Left renal cortex interstitium (tissue), 4 donors: ENCODE measurements around the gene FGFBP2. TPM values are rescaled to one million over a fixed set of nuclear protein-coding genes. Genes with fewer than 3 reads are reported as not detected.

Experiments used
- polyA plus RNA-seq, 4 donors: library from polyadenylated mRNA; unstranded; fragments of 120-200 nt; gene quantifications; one replicate each; pipeline ENCODE4 v1.2.1, GENCODE V29; 2013; ENCODE audit not compliant: insufficient read length in 4 of 4

FGFBP2 gene
- polyA plus RNA-seq, 4 donors, result 0.47 to 0.48 TPM; not detected in 2

Other genes with a start within 250 kb of the FGFBP2 start
- gene CD38, start 184.8 kb downstream of the FGFBP2 start, polyA plus RNA-seq, result 1 to 10 TPM in 3 of 4 donors, under 1 TPM in 1; 0.90 to 1.4 (median 1.4) TPM
- gene FGFBP1, start 24.4 kb downstream of the FGFBP2 start, polyA plus RNA-seq, result under 1 TPM in 3 of 4 donors, not detected in 1; 0.10 to 0.33 (median 0.18) TPM
- 10 to 100 TPM; 31.4 to 45.8 (median 42.2) TPM for gene PROM1, start 120.8 kb upstream of the FGFBP2 start, polyA plus RNA-seq